ENCODE measurements around the gene LAMTOR1.

- TF ChIP-seq CTCF (IDR thresholded peaks at IDR 0.05) (no peak), SMC3 (IDR thresholded peaks at IDR 0.05) (no peak), USF2 (IDR thresholded peaks at IDR 0.05) (no peak), E2F6 (IDR thresholded peaks at IDR 0.05; ENCODE audit: borderline replicate concordance, low read depth) (no peak), HMGXB4 (CRISPR knock-in tag; IDR thresholded peaks at IDR 0.05; ENCODE audit: borderline replicate concordance) (no peak), ZFP36 (IDR thresholded peaks at IDR 0.05; ENCODE audit: borderline replicate concordance, partially characterized antibody) (no peak), NR3C1 (IDR thresholded peaks at IDR 0.05) (no peak), CBX2 (IDR thresholded peaks at IDR 0.05; ENCODE audit: borderline replicate concordance, low read depth) (no peak), ZC3H11A (IDR thresholded peaks at IDR 0.05) (no peak)
Measured at GRCh38 chr11:72072348-72072747, 30.7 kb downstream of the LAMTOR1 start.
